Breast epithelium (tissue), 3 donors: Measurements from ENCODE around the gene GYS2.

Experiments used
- POLR2A ChIP-seq: fragments of 450-650 bp; IDR thresholded peaks from one replicate; pipeline ENCODE4 v1.6.1; 2016; ENCODE audit warnings: antibody characterized with exemption, mild to moderate bottlenecking, moderate library complexity
- POLR2AphosphoS5 ChIP-seq, 3 donors: sonication (generic); formaldehyde crosslinking; IDR thresholded peaks; one replicate each; pipeline ENCODE4 v1.6.1; 2017; ENCODE audit warnings: antibody characterized with exemption in 3 of 3
- TF ChIP-seq, protein P1 (sequence below), 3 donors: fragments of 450-650 bp; IDR thresholded peaks; one replicate each; pipeline ENCODE4 v1.5.1; 2016 to 2017; ENCODE audit warnings: antibody characterized with exemption in 3 of 3, mild to moderate bottlenecking in 3 of 3, moderate library complexity in 3 of 3

DNA sequence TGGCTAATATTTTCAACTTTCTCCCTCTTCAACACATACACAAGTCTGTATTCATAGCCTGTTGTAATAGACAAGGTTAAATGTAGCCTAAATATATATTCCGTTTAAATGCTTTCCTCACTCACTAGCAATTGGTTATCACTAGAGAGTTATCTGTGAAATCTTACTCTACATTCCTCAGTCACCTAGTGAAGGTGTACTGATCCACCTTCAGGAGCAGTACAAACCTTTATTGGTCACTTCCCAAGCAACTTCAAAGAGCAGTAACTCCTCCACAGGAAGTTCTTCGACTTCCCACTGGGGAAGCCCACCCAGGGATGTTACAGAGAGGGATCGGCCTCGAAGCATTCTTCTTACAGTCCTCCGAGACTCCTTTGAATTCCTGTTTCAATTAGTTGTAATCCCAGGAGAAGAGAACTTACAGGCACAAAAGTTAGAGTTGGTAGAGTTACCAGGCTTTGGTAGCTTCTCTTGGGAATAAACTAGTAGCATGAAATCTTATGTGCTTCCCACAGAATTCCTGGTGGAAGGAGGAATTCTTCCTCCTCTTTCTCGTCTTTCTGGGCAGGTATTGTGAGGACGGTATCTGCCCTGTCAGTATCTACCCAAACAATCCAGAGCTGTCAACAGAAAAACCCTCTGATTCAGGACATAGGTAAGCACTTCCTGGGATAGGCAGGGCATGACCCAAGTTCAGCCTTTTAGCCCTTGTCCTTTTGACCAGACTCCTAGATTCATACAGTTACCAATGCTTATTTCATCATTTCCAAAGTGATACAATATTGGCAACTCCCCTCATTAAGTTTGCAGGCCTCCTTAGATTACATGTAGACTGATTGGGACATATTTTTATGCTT is at the start of gene GYS2:
- TF ChIP-seq, protein P1, sequence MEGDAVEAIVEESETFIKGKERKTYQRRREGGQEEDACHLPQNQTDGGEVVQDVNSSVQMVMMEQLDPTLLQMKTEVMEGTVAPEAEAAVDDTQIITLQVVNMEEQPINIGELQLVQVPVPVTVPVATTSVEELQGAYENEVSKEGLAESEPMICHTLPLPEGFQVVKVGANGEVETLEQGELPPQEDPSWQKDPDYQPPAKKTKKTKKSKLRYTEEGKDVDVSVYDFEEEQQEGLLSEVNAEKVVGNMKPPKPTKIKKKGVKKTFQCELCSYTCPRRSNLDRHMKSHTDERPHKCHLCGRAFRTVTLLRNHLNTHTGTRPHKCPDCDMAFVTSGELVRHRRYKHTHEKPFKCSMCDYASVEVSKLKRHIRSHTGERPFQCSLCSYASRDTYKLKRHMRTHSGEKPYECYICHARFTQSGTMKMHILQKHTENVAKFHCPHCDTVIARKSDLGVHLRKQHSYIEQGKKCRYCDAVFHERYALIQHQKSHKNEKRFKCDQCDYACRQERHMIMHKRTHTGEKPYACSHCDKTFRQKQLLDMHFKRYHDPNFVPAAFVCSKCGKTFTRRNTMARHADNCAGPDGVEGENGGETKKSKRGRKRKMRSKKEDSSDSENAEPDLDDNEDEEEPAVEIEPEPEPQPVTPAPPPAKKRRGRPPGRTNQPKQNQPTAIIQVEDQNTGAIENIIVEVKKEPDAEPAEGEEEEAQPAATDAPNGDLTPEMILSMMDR (IDR thresholded peaks at IDR 0.05) = no peak
- TF ChIP-seq POLR2A (no peak), POLR2AphosphoS5 (IDR thresholded peaks at IDR 0.05) (no peak)
